Heart left ventricle (tissue), 16 donors: Measurements from ENCODE around the gene BLM. TPM values are rescaled to one million over a fixed set of nuclear protein-coding genes. Genes with fewer than 3 reads are reported as not detected.

Experiments used
- ATAC-seq, 4 donors: fragments of 200-7000 bp; cut with Tn5 transposase; one replicate each; pipeline ENCODE4 v1.9.1; 2020 to 2022; ENCODE audit warnings: moderate library complexity in 4 of 4, mild to moderate bottlenecking in 3 of 4, moderate number of reproducible peaks in 1 of 4
- DNase-seq, 5 donors: peaks; one replicate each; pipeline ENCODE4 v3.0.0-alpha.2; 2020
- H3K27ac ChIP-seq, 12 donors: fragments of 200-600 bp; sonication (generic) in 4 of 12; one replicate each; pipeline versions ENCODE4 v1.5.0 to v1.8.0; 2016 to 2022; ENCODE audit warnings: mild to moderate bottlenecking in 2 of 12
- H3K27me3 ChIP-seq, 9 donors: fragments of 200-600 bp; sonication (generic) in 2 of 9; one replicate each; pipeline versions ENCODE4 v1.5.1 to v1.8.0; 2016 to 2022; ENCODE audit warnings: mild to moderate bottlenecking in 3 of 9
- H3K36me3 ChIP-seq, 9 donors: fragments of 200-600 bp; sonication (generic) in 2 of 9; one replicate each; pipeline versions ENCODE4 v1.5.0 to v1.8.0; 2018 to 2022; ENCODE audit warnings: mild to moderate bottlenecking in 2 of 9
- H3K4me1 ChIP-seq, 12 donors: fragments of 200-600 bp; sonication (generic) in 4 of 12; one replicate each; pipeline versions ENCODE4 v1.5.0 to v1.8.0; 2016 to 2022; ENCODE audit warnings: mild to moderate bottlenecking in 3 of 12
- H3K4me3 ChIP-seq, 12 donors: fragments of 200-600 bp; sonication (generic) in 4 of 12; one replicate each; pipeline versions ENCODE4 v1.5.0 to v1.8.0; 2017 to 2022; ENCODE audit warnings: mild to moderate bottlenecking in 9 of 12, moderate library complexity in 4 of 12
- H3K9me3 ChIP-seq, 12 donors: fragments of 200-600 bp; sonication (generic) in 4 of 12; one replicate each; pipeline versions ENCODE4 v1.5.0 to v1.8.0; 2016 to 2022; ENCODE audit warnings: mild to moderate bottlenecking in 1 of 12
- POLR2A ChIP-seq, 2 donors: fragments of 450-650 bp; IDR thresholded peaks; one replicate each; pipeline ENCODE4 v1.6.1; 2017; ENCODE audit warnings: antibody characterized with exemption in 2 of 2, mild to moderate bottlenecking in 2 of 2, moderate library complexity in 2 of 2
- WGBS, 4 donors: extraction: QIAGEN DNeasy Blood & Tissue Kit in 2 of 4; methylation state at CpG; one replicate each; pipeline versions ENCODE4 v1.1.5 to v1.1.7; 2013 to 2018; 5-methylcytosine and 5-hydroxymethylcytosine counted together
- intact Hi-C, 10 donors: fragments of 100-400 bp; cut with DNase I; formaldehyde crosslinking; loops; one replicate each; pipeline versions ENCODE4 v1.11.1 to v1.14.2; 2022
- polyA plus RNA-seq, 2 donors: library from polyadenylated mRNA; stranded (reverse); fragments of 200-250 nt; gene quantifications; one replicate each; pipeline ENCODE4 v1.2.3, GENCODE V29; 2013
- total RNA-seq, 9 donors: library from RNA; depleted of rRNA in 2 of 9; stranded (reverse); fragments of >200 nt in 2 of 9; fragmentation: NEBNext Ultra II Directional in 3 of 9; extraction: Animal tissue kit (Norgen Biotek cat#: 25700) in 3 of 9; gene quantifications; one replicate each; pipeline versions ENCODE4 v1.1.0 to v1.2.4, GENCODE V29; 2016 to 2023
- TF ChIP-seq, protein P1 (sequence below), 12 donors: fragments of 200-600 bp; sonication (generic) in 4 of 12; IDR thresholded peaks; one replicate each; pipeline versions ENCODE4 v1.5.0 to v1.8.0; 2018 to 2022; ENCODE audit warnings: antibody characterized with exemption in 12 of 12, mild to moderate bottlenecking in 5 of 12
- donor health status: ischemic (EF 13 %, LVEDD 7.1; RV severe dilation, severe dysfunction).
- donor health status: healthy with polysubstance abuse.
- donor health status: DM: no; HTN: yes; CAD: no.
- donor health status: DM: no; HTN: no; CAD: no.
- donor health status: ischemic (EF 25% LVEDD 6.9; RV normal size, moderate dysfunction).
- donor health status: ischemic (EF 25% LVEDD 5.7; RV mildly dilated, moderate dysfunction).
- donor health status: healthy.
- donor health status: DM: yes; HTN: yes; CAD: no.
- donor health status: ischemic (EF 35%, LVEDD 5.7; RV mildly dilated, moderate dysfunction).
- donor health status: nonischemic (EF 11% LVEDD 7.7; RV severe dilation, severe dysfunction).
- donor health status: DM: yes; HTN: yes; CAD: no.
- donor health status: PGD.
- donor health status: ischemic (EF 29% LVEDD 5.4; RV normal size, mild dysfunction).
- donor health status: nonischemic (EF 23%, LVEDD 6.1; RV moderate dilation, normal function).

Gene BLM
- total and polyA plus RNA-seq, 11 donors = 4.3 to 39.6 (median 12.2) TPM

DNA sequence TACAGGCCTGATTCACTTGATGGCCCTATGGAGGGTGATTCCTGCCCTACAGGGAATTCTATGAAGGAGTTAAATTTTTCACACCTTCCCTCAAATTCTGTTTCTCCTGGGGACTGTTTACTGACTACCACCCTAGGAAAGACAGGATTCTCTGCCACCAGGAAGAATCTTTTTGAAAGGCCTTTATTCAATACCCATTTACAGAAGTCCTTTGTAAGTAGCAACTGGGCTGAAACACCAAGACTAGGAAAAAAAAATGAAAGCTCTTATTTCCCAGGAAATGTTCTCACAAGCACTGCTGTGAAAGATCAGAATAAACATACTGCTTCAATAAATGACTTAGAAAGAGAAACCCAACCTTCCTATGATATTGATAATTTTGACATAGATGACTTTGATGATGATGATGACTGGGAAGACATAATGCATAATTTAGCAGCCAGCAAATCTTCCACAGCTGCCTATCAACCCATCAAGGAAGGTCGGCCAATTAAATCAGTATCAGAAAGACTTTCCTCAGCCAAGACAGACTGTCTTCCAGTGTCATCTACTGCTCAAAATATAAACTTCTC, 43.6 kb downstream of the BLM start:
- WGBS, 4 donors = 71 to 87% (median 84%) methylated on average over 1 of the region's 1 CpG
- no peak for DNase-seq
- ATAC-seq = no peak

GRCh38 chr15:90761629-90762028, 44.5 kb downstream of the BLM start:
- H3K4me1 ChIP-seq = peaks cover 0 to 42% (median 10%) of the 10 kb centered on the region in 12 donors
- no peak for TF ChIP-seq POLR2A (IDR thresholded peaks at IDR 0.05)
- TF ChIP-seq, protein P1, sequence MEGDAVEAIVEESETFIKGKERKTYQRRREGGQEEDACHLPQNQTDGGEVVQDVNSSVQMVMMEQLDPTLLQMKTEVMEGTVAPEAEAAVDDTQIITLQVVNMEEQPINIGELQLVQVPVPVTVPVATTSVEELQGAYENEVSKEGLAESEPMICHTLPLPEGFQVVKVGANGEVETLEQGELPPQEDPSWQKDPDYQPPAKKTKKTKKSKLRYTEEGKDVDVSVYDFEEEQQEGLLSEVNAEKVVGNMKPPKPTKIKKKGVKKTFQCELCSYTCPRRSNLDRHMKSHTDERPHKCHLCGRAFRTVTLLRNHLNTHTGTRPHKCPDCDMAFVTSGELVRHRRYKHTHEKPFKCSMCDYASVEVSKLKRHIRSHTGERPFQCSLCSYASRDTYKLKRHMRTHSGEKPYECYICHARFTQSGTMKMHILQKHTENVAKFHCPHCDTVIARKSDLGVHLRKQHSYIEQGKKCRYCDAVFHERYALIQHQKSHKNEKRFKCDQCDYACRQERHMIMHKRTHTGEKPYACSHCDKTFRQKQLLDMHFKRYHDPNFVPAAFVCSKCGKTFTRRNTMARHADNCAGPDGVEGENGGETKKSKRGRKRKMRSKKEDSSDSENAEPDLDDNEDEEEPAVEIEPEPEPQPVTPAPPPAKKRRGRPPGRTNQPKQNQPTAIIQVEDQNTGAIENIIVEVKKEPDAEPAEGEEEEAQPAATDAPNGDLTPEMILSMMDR (IDR thresholded peaks at IDR 0.05) = no peak
- no peaks in the 10 kb centered on the region for H3K27me3 ChIP-seq
- DNase-seq = no peak
- ATAC-seq = peak in 3 of 4 donors; percentile 7 to 43 (median 11)
- H3K4me3 ChIP-seq = peak overlapping the region in 2 of 12 donors; percentile 3 to 7
- peak overlapping the region; percentile 42 to 92 (median 76) for H3K27ac ChIP-seq
- intact Hi-C loops = loop anchor here in 2 of 10 donors (5.0 to 10.0 kb wide), 2 partner anchors 44 to 103 kb away; partner anchors contain the start of genes BLM (in 1 of the 2) and FURIN (in 1 of the 2)
- 69 to 80% (median 75%) methylated on average over 3 of the region's 3 CpGs for WGBS, 4 donors
- no peaks in the 10 kb centered on the region for H3K9me3 ChIP-seq
- no peaks in the 10 kb centered on the region for H3K36me3 ChIP-seq

More for the DNA sequence above, 43.6 kb downstream of the BLM start:
- H3K4me1 ChIP-seq = peaks cover 0 to 43% (median 10%) of the 10 kb centered on the region in 12 donors
- TF ChIP-seq POLR2A (IDR thresholded peaks at IDR 0.05) = no peak
- TF ChIP-seq, protein P1 (IDR thresholded peaks at IDR 0.05) = no peak
- peak overlapping the region in 11 of 12 donors; percentile 15 to 92 (median 78) for H3K27ac ChIP-seq
- intact Hi-C loops = loop anchor here in 2 of 10 donors (5.0 to 10.0 kb wide), 2 partner anchors 43 to 104 kb away; partner anchors contain the start of genes BLM (in 1 of the 2) and FURIN (in 1 of the 2)
- H3K27me3 ChIP-seq = no peaks in the 10 kb centered on the region
- H3K4me3 ChIP-seq = no peak overlapping the region
- no peaks in the 10 kb centered on the region for H3K36me3 ChIP-seq
- H3K9me3 ChIP-seq = no peaks in the 10 kb centered on the region

DNA sequence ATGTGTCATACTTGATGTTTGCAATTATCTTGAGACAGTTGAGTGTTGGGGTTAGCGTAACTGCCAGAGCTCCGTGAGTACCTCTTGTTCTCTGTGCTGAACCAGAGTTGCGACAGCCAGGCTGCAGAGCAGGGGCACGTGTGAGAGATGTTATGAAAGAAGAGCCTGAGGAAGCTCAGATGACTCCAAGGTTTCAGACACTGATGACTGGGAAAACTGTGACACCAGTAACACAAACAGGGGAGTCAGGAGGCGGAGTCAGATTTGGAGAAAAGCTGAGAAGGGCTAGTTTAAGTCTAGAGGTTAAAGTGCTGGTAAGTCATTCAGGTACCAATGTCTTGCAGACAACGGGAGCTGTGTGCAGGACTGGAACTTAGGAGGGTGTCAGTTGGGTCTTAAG, 45.0 kb downstream of the BLM start:
- intact Hi-C loops = loop anchor here in 2 of 10 donors (5.0 to 10.0 kb wide), 2 partner anchors 45 to 103 kb away; partner anchors contain the start of genes BLM (in 1 of the 2) and FURIN (in 1 of the 2)
- ATAC-seq (peak; percentile 96 to 99 (median 98)), DNase-seq (peak; percentile 33 to 93 (median 77))
- Histone ChIP-seq H3K9me3 (no peaks in the 10 kb centered on the region), H3K27ac (peak overlapping the region; percentile 51 to 92 (median 76)), H3K27me3 (no peaks in the 10 kb centered on the region), H3K4me1 (peaks cover 0 to 39% (median 10%) of the 10 kb centered on the region in 12 donors), H3K4me3 (peak overlapping the region in 5 of 12 donors; percentile 1 to 21 (median 14)), H3K36me3 (no peaks in the 10 kb centered on the region)
- TF ChIP-seq, protein P1 (IDR thresholded peaks at IDR 0.05) = no peak
- peak in 1 of 2 donors; percentile 25 for TF ChIP-seq POLR2A (IDR thresholded peaks at IDR 0.05)
- WGBS, 4 donors = 53 to 65% (median 57%) methylated on average over 6 of the region's 6 CpGs

- TF ChIP-seq, protein P1 (IDR thresholded peaks at IDR 0.05) = no peak
- no peak for TF ChIP-seq POLR2A (IDR thresholded peaks at IDR 0.05)
- Histone ChIP-seq H3K4me1 (peaks cover 0 to 33% (median 10%) of the 10 kb centered on the region in 12 donors), H3K27me3 (no peaks in the 10 kb centered on the region), H3K36me3 (no peaks in the 10 kb centered on the region), H3K9me3 (no peaks in the 10 kb centered on the region), H3K27ac (peak overlapping the region in 11 of 12 donors; percentile 51 to 92 (median 78)), H3K4me3 (peak overlapping the region in 1 of 12 donors; percentile 21)
- ATAC-seq (no peak), DNase-seq (no peak)
- intact Hi-C loops = loop anchor here in 2 of 10 donors (5.0 to 10.0 kb wide), 2 partner anchors 46 to 101 kb away; partner anchors contain the start of genes BLM (in 1 of the 2) and FURIN (in 1 of the 2)
- WGBS, 4 donors = 74 to 84% (median 80%) methylated on average over 4 of the region's 4 CpGs
Measured at GRCh38 chr15:90763366-90764099, 46.4 kb downstream of the BLM start.
